PC-3 (cell line): ENCODE results near the gene SH3BP1. TPM values are rescaled to one million over a fixed set of nuclear protein-coding genes. Genes with fewer than 3 reads are reported as not detected.

Experiments used
- ATAC-seq: fragments of 200-7000 bp; cut with Tn5 transposase; 2 replicates; pipeline ENCODE4 v1.9.1; 2020; ENCODE audit warnings: mild to moderate bottlenecking, moderate library complexity
- BruUV-seq: library from RNA; stranded (reverse); fragments of 400-500 nt; replicated peaks from 2 replicates; lab custom pipeline; 2021; lab: Mats Ljungman, UMichigan
- CTCF ChIA-PET: fragments of 300-600 bp; sonication (Branson Sonifier 250); formaldehyde crosslinking; loops from one replicate; lab custom pipeline; 2022; ENCODE audit warnings: antibody characterized with exemption; lab: Charles Lee
- POLR2A ChIA-PET: fragments of 300-600 bp; sonication (Branson Sonifier 250); formaldehyde crosslinking; loops from one replicate; lab custom pipeline; 2022; ENCODE audit warnings: antibody characterized with exemption; ENCODE audit not compliant: unreplicated experiment; lab: Charles Lee
- DNase-seq: peaks from one replicate; pipeline ENCODE4 v3.0.0-alpha.2; 2015
- H2AFZ ChIP-seq: fragments of 300-600 bp; sonication (generic); 2 replicates; pipeline ENCODE4 v1.6.0; 2016; ENCODE audit warnings: antibody characterized with exemption, low read length
- H3F3A ChIP-seq: fragments of 300-600 bp; sonication (generic); one replicate; pipeline ENCODE4 v1.6.0; 2017; ENCODE audit warnings: antibody characterized with exemption, low read length, control low read depth, mild to moderate bottlenecking; ENCODE audit not compliant: unreplicated experiment
- H3K27ac ChIP-seq: fragments of 300-600 bp; sonication (generic); 2 replicates; pipeline ENCODE4 v1.5.1; 2016; ENCODE audit warnings: mild to moderate bottlenecking, low read length
- H3K27me3 ChIP-seq: fragments of 300-600 bp; sonication (generic); 2 replicates; pipeline ENCODE4 v1.6.1; 2016; ENCODE audit warnings: low read length, mixed read lengths
- H3K36me3 ChIP-seq: fragments of 300-600 bp; sonication (generic); 2 replicates; pipeline ENCODE4 v1.6.1; 2016; ENCODE audit warnings: low read depth, mixed run types, low read length, mixed read lengths
- H3K4me1 ChIP-seq: fragments of 300-600 bp; sonication (generic); 2 replicates; pipeline ENCODE4 v1.5.1; 2016; ENCODE audit warnings: low read length; ENCODE audit not compliant: insufficient read depth
- H3K4me2 ChIP-seq: fragments of 300-600 bp; sonication (generic); 2 replicates; pipeline ENCODE4 v1.6.0; 2016; ENCODE audit warnings: low read length
- H3K4me3 ChIP-seq: fragments of 300-600 bp; sonication (generic); 2 replicates; pipeline ENCODE4 v1.5.1; 2016; ENCODE audit warnings: mild to moderate bottlenecking, low read length, mixed read lengths
- H3K79me2 ChIP-seq: fragments of 300-600 bp; sonication (generic); 2 replicates; pipeline ENCODE4 v1.6.1; 2017; ENCODE audit warnings: low read length, mixed read lengths
- H3K9ac ChIP-seq: fragments of 300-600 bp; sonication (generic); 2 replicates; pipeline ENCODE4 v1.6.0; 2016; ENCODE audit warnings: mild to moderate bottlenecking, low read length
- H3K9me2 ChIP-seq: fragments of 300-600 bp; sonication (generic); replicated peaks from 2 replicates; pipeline ENCODE4 v1.6.1; 2016; ENCODE audit warnings: mixed run types, low read length, mixed read lengths
- H3K9me3 ChIP-seq: fragments of 300-600 bp; sonication (generic); 2 replicates; pipeline ENCODE4 v1.6.1; 2016; ENCODE audit warnings: low read length, mixed read lengths
- H4K20me1 ChIP-seq: fragments of 300-600 bp; sonication (generic); 2 replicates; pipeline ENCODE4 v1.6.1; 2016; ENCODE audit warnings: low read length, mixed read lengths
- CTCF ChIP-seq: fragments of 300-600 bp; sonication (generic); conservative IDR thresholded peaks from 2 replicates; pipeline ENCODE4 v1.5.1; 2017; ENCODE audit warnings: antibody characterized with exemption, low read depth, mild to moderate bottlenecking, low read length
- EZH2 ChIP-seq: fragments of 300-600 bp; sonication (generic); IDR thresholded peaks from one replicate; pipeline ENCODE4 v1.6.1; 2017; ENCODE audit warnings: antibody characterized with exemption, mild to moderate bottlenecking, low read length; ENCODE audit not compliant: unreplicated experiment
- EZH2phosphoT487 ChIP-seq: fragments of 300-600 bp; sonication (generic); IDR thresholded peaks from 2 replicates; pipeline ENCODE4 v1.6.1; 2018; ENCODE audit warnings: mild to moderate bottlenecking, antibody characterized with exemption, low read length, borderline replicate concordance
- intact Hi-C: fragments of 100-400 bp; cut with micrococcal nuclease; formaldehyde crosslinking; loops from 2 replicates; pipeline ENCODE4 v1.9.0; 2023
- total RNA-seq: library from RNA; depleted of rRNA; stranded (reverse); fragments of >200 nt; gene quantifications from 2 replicates; pipeline ENCODE4 v1.2.3, GENCODE V29; 2014

The SH3BP1 gene
- total RNA-seq, 1 experiment from 2014 or later, result 18.0 TPM

- Histone ChIP-seq H3K9ac (no peak overlapping the region), H3K4me3 (peak overlapping the region; percentile 79)
- CTCF ChIA-PET, result interaction anchor here (0.9 kb wide), 1 partner anchor 34 kb away, joined by 3 read pairs; no protein-coding TSS in a partner anchor
These were observed 1.4 kb downstream of the SH3BP1 start for GRCh38 chr22:37640591-37641560.

DNA sequence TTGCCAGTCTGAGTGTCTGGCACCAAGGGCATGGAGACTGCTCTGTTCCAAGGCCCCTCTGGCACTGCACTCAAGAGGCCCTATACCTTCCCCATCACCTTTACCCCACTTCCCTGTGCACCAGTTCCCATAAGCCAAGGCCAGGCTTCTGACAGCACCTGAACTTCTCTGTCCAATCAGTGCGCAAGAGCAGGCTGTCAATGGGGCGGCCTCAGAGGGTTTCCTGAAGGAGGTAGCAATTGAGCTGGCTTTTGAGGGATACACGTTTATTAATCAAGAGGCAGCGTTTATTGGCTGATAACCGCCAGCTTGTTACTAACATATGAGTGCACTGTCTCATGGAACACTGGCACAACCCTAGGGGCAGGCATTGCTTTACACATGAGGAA lies 2.1 kb downstream of the SH3BP1 start:
- ChIA-PET CTCF (interaction anchor here (0.5 kb wide), 1 partner anchor 10 kb away, joined by 6 read pairs; no protein-coding TSS in a partner anchor), POLR2A (no interaction called here)
- no peaks in the 10 kb centered on the region for H4K20me1 ChIP-seq
- peaks cover 9% of the 10 kb centered on the region; the same call in 1 of the 2 replicates for H3K4me1 ChIP-seq
- no peak overlapping the region for H3K27ac ChIP-seq
- intact Hi-C loops, result no loop called here
- ATAC-seq (no peak), DNase-seq (no peak)
- 0 out of 2 replicates have a peak overlapping the region, but pooled peaks have one; percentile 90 for H3K4me2 ChIP-seq
- no peak overlapping the region for H3K9ac ChIP-seq
- H2AFZ ChIP-seq, result no peak overlapping the region
- H3K4me3 ChIP-seq, result no peak overlapping the region
- 0 out of 2 replicates have a peak, but pooled peaks cover 6% of the 10 kb centered on the region for H3K79me2 ChIP-seq
- no peak for TF ChIP-seq CTCF
- no peak for TF ChIP-seq EZH2
- TF ChIP-seq EZH2phosphoT487, result no peak
- no TSS peak for BruUV-seq
- H3K9me3 ChIP-seq, result no peaks in the 10 kb centered on the region
- no peaks in the 10 kb centered on the region for H3F3A ChIP-seq
- no peaks in the 10 kb centered on the region for H3K27me3 ChIP-seq
- H3K36me3 ChIP-seq, result no peaks in the 10 kb centered on the region
- no peaks in the 10 kb centered on the region for H3K9me2 ChIP-seq

More at GRCh38 chr22:37640591-37641560, 1.4 kb downstream of the SH3BP1 start:
- Histone ChIP-seq H4K20me1 (no peaks in the 10 kb centered on the region), H3K79me2 (0 out of 2 replicates have a peak, but pooled peaks cover 6% of the 10 kb centered on the region), H3K4me2 (peak overlapping the region; percentile 90), H3K9me3 (no peaks in the 10 kb centered on the region), H2AFZ (no peak overlapping the region), H3K36me3 (no peaks in the 10 kb centered on the region), H3K4me1 (peaks cover 9% of the 10 kb centered on the region; the same call in 1 of the 2 replicates), H3K9me2 (no peaks in the 10 kb centered on the region), H3K27me3 (no peaks in the 10 kb centered on the region), H3F3A (no peaks in the 10 kb centered on the region), H3K27ac (no peak overlapping the region)
- ATAC-seq (no peak), DNase-seq (no peak)
- BruUV-seq, result no TSS peak
- intact Hi-C loops, result no loop called here
- POLR2A ChIA-PET, result no interaction called here
- TF ChIP-seq EZH2phosphoT487 (no peak), CTCF (no peak), EZH2 (no peak)
